ACC112 (cell line): ENCODE results near the gene PRPF38A.

Experiments
- H2AFZ ChIP-seq: fragments of 200-600 bp; sonication (generic); one replicate; pipeline ENCODE4 v1.6.0; 2017; ENCODE audit warnings: antibody characterized with exemption, low read length; ENCODE audit not compliant: unreplicated experiment
- H3K27ac ChIP-seq: fragments of 200-600 bp; sonication (generic); 2 replicates; pipeline ENCODE4 v1.5.1; 2014; ENCODE audit warnings: low read depth, mild to moderate bottlenecking, antibody characterized with exemption, low read length, moderate library complexity
- H3K27me3 ChIP-seq: fragments of 200-600 bp; sonication (generic); 2 replicates; pipeline ENCODE4 v1.6.1; 2014; ENCODE audit warnings: mild to moderate bottlenecking, antibody characterized with exemption, low read length, moderate library complexity, mixed read lengths; ENCODE audit not compliant: insufficient read depth
- H3K36me3 ChIP-seq: fragments of 200-600 bp; sonication (generic); 2 replicates; pipeline ENCODE4 v1.6.1; 2016; ENCODE audit warnings: mild to moderate bottlenecking, antibody characterized with exemption, low read length, moderate library complexity, mixed read lengths; ENCODE audit not compliant: insufficient read depth
- H3K4me1 ChIP-seq: fragments of 200-600 bp; sonication (generic); one replicate; pipeline ENCODE4 v1.6.1; 2016; ENCODE audit warnings: low read length, mixed read lengths; ENCODE audit not compliant: insufficient read depth, unreplicated experiment, control insufficient read depth
- H3K4me3 ChIP-seq: fragments of 200-600 bp; sonication (generic); 2 replicates; pipeline ENCODE4 v1.5.1; 2014; ENCODE audit warnings: mild to moderate bottlenecking, low read depth, low read length
- H3K79me2 ChIP-seq: fragments of 200-600 bp; sonication (generic); one replicate; pipeline ENCODE4 v1.6.0; 2016; ENCODE audit warnings: low read length; ENCODE audit not compliant: control insufficient read depth, unreplicated experiment, insufficient read depth

The PRPF38A gene

GRCh38 chr1:52400131-52400530, 4.3 kb upstream of the PRPF38A start:
- H3K4me1 ChIP-seq, result peaks cover 11% of the 10 kb centered on the region
- H3K36me3 ChIP-seq, result peaks cover 13% of the 10 kb centered on the region; the same call in 1 of the 2 replicates
- no peaks in the 10 kb centered on the region for H3K27me3 ChIP-seq
- H2AFZ ChIP-seq, result no peak overlapping the region
- no peak overlapping the region for H3K4me3 ChIP-seq
- H3K27ac ChIP-seq, result no peak overlapping the region
- H3K79me2 ChIP-seq, result peaks cover 32% of the 10 kb centered on the region

DNA sequence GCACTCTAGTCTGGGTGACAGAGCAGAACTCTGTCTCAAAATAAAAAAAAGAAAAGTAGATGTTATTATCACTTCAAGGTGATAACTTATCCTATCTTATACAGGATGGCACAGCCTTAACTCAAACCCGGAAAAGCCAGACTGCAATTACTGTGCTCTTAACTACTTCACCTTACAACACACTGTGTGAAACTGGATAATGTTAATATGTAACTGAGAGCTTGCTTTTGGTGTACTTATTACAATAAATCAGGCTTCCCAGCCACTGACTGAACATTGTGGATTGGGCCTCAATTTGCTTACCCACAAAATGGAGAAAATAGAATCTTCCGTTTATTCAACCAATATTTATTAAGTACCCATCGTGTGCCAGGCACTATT, 1.6 kb upstream of the PRPF38A start:
- peaks cover 8% of the 10 kb centered on the region; the same call in 1 of the 2 replicates for H3K36me3 ChIP-seq
- no peaks in the 10 kb centered on the region for H3K27me3 ChIP-seq
- no peak overlapping the region for H2AFZ ChIP-seq
- H3K4me1 ChIP-seq, result peaks cover 21% of the 10 kb centered on the region
- peaks cover 50% of the 10 kb centered on the region for H3K79me2 ChIP-seq
- H3K27ac ChIP-seq, result peak overlapping the region; percentile 82; the same call in 1 of the 2 replicates
- H3K4me3 ChIP-seq, result peak overlapping the region; percentile 86

DNA sequence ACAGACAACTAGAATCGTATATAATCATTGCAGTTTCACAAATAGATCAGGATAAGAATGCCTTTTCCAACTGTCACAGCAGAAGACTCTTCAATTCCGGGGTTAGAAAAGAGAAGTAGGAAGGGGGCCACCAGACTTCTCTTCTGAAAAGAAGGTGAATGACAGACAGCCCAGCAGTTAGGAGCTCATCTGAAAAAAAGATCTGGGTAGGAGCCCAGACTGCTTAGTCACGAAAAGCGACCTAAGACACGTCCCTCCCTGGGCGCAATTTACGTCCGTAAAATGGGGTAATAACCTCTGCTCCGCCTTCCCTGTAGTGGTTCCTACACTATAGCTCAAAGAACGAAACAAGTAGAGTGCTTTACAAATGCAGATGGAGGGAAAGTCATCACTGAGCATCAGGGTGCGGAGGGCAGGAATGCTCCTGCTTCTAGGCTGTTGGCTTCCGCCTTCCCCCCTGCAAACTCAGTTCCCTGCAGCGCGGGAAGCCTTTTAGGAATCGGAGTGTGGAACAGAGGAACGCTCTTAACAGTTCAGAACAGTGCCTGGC, 761 bp upstream of the PRPF38A start:
- H2AFZ ChIP-seq, result peak overlapping the region; percentile 93
- peaks cover 21% of the 10 kb centered on the region for H3K4me1 ChIP-seq
- H3K79me2 ChIP-seq, result peaks cover 50% of the 10 kb centered on the region
- H3K27me3 ChIP-seq, result no peaks in the 10 kb centered on the region
- H3K27ac ChIP-seq, result peak overlapping the region; percentile 82
- H3K4me3 ChIP-seq, result peak overlapping the region; percentile 86
- peaks cover 13% of the 10 kb centered on the region; the same call in 1 of the 2 replicates for H3K36me3 ChIP-seq

GRCh38 chr1:52404975-52405338, 555 bp downstream of the PRPF38A start:
- Histone ChIP-seq H3K36me3 (peaks cover 20% of the 10 kb centered on the region; the same call in 1 of the 2 replicates), H3K4me3 (peak overlapping the region; percentile 86), H3K27me3 (no peaks in the 10 kb centered on the region), H3K79me2 (peaks cover 50% of the 10 kb centered on the region), H2AFZ (peak overlapping the region; percentile 80), H3K27ac (peak overlapping the region; percentile 82), H3K4me1 (peaks cover 21% of the 10 kb centered on the region)

GRCh38 chr1:52413410-52413989, 9.1 kb downstream of the PRPF38A start:
- Histone ChIP-seq H2AFZ (no peak overlapping the region), H3K27ac (no peak overlapping the region), H3K27me3 (no peaks in the 10 kb centered on the region), H3K79me2 (no peaks in the 10 kb centered on the region), H3K4me3 (no peak overlapping the region), H3K4me1 (no peaks in the 10 kb centered on the region), H3K36me3 (peaks cover 57% of the 10 kb centered on the region)

DNA sequence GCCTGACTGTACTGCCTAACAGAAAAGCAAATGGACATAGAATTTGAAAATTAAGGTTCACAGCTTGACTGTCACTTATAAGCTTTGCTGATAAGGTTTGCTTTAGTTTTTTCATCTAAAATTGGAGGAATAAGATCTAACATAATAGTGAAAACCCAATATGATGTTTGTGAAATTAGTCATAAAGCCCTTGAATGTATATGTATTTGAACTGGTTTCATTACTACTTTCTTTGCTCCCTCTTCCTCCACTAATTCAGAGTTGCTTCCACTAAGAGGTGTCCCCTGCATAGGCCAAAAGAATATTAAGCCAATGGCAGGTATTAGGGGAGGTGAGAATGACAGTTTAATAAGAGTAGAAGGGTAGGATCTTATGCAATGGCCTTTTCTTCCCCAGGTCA, 10.5 kb downstream of the PRPF38A start:
- no peaks in the 10 kb centered on the region for H3K79me2 ChIP-seq

DNA sequence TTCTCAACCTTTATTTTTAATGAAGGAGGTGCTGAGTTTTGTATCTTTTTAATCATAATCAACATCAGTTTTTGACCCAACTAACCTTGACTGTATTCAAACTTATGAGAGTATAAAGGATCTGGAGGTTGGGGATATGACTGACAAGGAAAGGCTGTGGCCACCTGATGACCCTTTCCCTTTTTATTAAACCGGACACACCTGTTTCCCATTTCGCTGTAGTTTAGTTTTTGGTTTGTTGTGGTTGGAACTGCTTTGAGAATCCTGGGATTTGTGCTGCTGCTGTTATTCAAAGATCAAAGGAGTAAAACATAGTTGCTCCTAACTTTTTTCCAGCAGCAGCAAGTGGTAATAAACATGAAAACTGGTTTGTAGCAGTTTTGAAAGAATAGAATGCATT, 12.4 kb downstream of the PRPF38A start:
- Histone ChIP-seq H3K4me3 (no peak overlapping the region), H3K4me1 (no peaks in the 10 kb centered on the region), H3K36me3 (peaks cover 50% of the 10 kb centered on the region), H3K79me2 (no peaks in the 10 kb centered on the region), H2AFZ (no peak overlapping the region), H3K27ac (no peak overlapping the region), H3K27me3 (no peaks in the 10 kb centered on the region)

More for the DNA sequence above, 10.5 kb downstream of the PRPF38A start:
- Histone ChIP-seq H3K4me1 (no peaks in the 10 kb centered on the region), H3K36me3 (peaks cover 54% of the 10 kb centered on the region), H3K27ac (no peak overlapping the region), H3K4me3 (no peak overlapping the region), H2AFZ (no peak overlapping the region), H3K27me3 (no peaks in the 10 kb centered on the region)

DNA sequence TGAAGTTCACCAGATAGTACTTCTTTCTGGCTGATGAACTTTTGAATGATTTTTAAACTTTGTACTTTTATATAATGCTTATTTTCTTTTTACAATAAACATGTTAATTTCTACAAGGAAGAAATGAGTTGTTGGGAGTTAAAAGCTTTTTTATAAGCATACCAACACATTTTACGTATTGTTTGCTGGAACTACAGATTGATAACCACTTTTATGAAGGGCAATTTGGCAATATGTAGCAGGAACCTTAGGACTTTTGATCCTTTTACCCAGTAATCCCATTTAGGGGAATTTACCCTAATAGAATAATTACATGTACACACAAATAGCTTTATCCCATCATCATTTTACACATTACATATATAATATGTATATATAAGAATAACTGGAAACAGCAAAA, 16.3 kb downstream of the PRPF38A start:
- no peak overlapping the region for H3K4me3 ChIP-seq
- no peaks in the 10 kb centered on the region for H3K79me2 ChIP-seq
- peaks cover 26% of the 10 kb centered on the region for H3K36me3 ChIP-seq
- H2AFZ ChIP-seq, result no peak overlapping the region
- H3K27ac ChIP-seq, result no peak overlapping the region
- H3K4me1 ChIP-seq, result peaks cover 16% of the 10 kb centered on the region
- H3K27me3 ChIP-seq, result no peaks in the 10 kb centered on the region

GRCh38 chr1:52423055-52423454, 18.7 kb downstream of the PRPF38A start:
- Histone ChIP-seq H3K36me3 (peaks cover 14% of the 10 kb centered on the region), H3K4me3 (no peak overlapping the region), H3K27ac (no peak overlapping the region), H3K27me3 (no peaks in the 10 kb centered on the region), H3K79me2 (no peaks in the 10 kb centered on the region), H2AFZ (no peak overlapping the region), H3K4me1 (peaks cover 33% of the 10 kb centered on the region)

DNA sequence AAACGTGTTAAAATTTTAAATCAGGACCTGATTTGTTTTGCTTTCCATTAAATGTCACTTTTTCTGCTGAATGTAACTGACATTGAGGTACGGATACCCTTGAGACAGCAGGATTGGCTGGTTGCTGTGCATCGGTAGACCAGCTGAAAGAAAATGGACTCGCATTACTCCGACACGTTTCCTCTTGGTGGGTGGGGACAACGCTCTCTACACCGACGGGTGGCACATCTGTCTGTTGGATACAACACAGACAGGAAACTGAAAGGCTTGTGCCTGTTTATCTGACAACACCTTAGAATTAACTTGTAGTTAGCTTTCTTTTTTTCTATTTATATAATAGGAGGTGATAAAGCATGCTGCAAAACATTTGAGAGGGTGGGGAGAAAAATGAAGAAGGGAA, 19.4 kb downstream of the PRPF38A start:
- Histone ChIP-seq H3K36me3 (peaks cover 8% of the 10 kb centered on the region), H3K4me3 (no peak overlapping the region), H3K4me1 (peaks cover 33% of the 10 kb centered on the region), H3K79me2 (no peaks in the 10 kb centered on the region), H3K27ac (no peak overlapping the region), H3K27me3 (no peaks in the 10 kb centered on the region), H2AFZ (no peak overlapping the region)

DNA sequence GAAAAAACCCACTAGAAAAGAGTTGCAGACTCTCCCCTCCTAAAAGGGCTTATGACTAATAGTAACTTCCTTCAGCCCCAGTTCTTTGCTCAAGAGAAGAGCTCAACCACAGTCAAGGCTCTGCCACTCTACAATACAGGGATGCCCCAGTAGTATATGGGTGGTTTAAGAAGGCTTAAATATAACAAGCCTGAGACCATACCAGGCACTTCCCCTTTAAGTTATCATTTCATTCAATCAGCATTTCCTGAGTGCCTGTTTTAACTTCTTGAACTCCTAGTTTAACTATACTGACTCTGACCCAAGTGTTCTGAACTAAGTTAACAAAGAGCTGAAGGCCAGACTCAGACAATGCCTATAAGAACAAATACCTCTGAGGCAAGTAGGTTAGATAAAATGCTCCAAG, 19.8 kb downstream of the PRPF38A start:
- Histone ChIP-seq H3K27ac (no peak overlapping the region), H2AFZ (no peak overlapping the region), H3K79me2 (no peaks in the 10 kb centered on the region), H3K27me3 (no peaks in the 10 kb centered on the region), H3K4me3 (no peak overlapping the region), H3K4me1 (peaks cover 33% of the 10 kb centered on the region), H3K36me3 (peaks cover 7% of the 10 kb centered on the region; the same call in 1 of the 2 replicates)
